IPS-NIHi7 (cell line): Measurements from ENCODE around the gene TRPC1.
A peak's percentile ranks its signal among the peaks of the same experiment; 100 is the strongest.
"Not testable (repeated sequence)": the region's sequence is repeated elsewhere in the genome, so short reads cannot be mapped to it uniquely, and the experiment has no call there.

Source experiments
- DNase-seq: peaks from one replicate; pipeline ENCODE4 v3.0.0; 2012; ENCODE audit warnings: mixed read lengths; ENCODE audit errors: extremely low spot score

Gene TRPC1

GRCh38 chr3:142752605-142753004 is 28.8 kb downstream of the TRPC1 start:
- not testable (repeated sequence) for DNase-seq

- no peak for DNase-seq
Observed at GRCh38 chr3:142754494-142754893, 30.7 kb downstream of the TRPC1 start.

- DNase-seq: no peak
Observed at GRCh38 chr3:142768338-142768737, 44.5 kb downstream of the TRPC1 start.

DNA sequence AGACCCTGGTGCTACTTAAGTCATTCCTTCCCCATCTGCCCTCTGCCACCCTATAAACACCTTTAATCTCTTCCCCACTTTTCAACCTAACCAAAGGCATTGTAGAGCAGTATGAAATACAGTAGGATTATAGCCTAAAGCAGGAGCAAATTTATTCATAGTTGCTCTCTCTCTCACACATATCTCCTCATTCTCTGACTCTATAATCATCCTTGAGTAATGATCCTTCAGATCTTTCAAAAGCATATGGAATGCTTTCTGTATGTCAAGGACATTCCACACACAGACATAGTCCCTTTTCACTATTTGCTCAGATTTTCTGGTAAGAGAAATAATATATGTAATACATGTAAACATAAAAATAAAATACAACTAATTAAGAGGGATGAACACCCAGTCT is 54.1 kb downstream of the TRPC1 start:
- no peak for DNase-seq

DNA sequence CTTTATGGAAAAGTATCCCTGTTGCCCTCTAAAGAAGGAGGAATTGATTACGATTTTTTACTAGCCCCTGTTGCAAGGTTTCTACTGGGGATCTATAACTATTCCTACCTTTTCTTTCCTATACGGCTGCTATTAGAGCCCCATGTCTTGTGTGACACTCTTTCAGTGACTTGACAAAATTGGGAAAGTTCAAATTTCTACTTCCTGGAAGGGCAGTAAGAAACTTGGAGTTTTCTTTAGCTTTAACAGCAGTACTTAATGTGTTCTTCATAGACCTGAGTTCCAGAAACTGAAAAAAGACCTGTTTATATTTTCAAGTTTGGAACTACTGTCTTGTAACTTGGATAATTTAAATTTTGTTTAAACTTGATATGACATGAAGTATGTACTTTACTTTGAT is 54.7 kb downstream of the TRPC1 start:
- DNase-seq: no peak

DNA sequence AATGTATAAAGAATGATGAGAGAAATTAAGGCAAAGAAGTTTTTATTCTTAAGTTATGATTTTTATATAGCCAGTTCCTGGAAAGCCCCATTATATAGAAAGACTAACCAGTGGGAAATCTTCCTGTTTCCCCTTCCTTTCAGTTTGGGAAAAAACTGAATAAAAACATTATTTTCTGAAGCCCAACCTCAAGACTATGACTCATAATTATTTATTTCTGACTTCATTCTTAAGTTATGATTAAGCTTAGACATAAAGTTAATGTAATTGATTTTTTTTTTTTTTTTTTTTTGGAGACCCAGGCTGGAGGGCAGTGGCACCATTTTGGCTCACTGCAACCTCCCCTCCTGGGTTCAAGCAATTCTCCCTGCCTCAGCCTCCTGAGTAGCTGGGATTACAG is 55.8 kb downstream of the TRPC1 start:
- no peak for DNase-seq

DNA sequence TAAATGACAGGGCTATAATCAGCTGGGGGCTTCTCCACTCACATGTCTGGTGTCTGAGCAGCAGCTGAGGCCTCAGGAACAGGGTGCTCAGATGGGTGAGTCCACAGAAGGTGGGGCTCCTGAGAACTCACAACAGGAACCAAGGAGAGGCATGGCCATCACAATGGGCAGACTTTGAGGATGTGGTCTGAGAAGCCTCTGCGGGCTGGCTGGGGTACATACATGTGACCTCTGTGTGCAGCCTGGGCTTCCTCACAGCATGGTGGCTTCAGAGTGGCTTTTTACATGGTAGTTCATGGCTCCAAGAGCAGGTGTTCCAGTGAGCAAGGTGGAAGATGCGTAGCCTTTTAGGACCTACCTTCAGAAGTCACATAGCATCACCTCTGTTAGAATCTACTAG is 58.8 kb downstream of the TRPC1 start:
- DNase-seq: no peak

GRCh38 chr3:142784228-142784627 is 60.4 kb downstream of the TRPC1 start:
- no peak for DNase-seq

- DNase-seq: no peak
Observed at GRCh38 chr3:142785996-142786395, 62.2 kb downstream of the TRPC1 start.

DNA sequence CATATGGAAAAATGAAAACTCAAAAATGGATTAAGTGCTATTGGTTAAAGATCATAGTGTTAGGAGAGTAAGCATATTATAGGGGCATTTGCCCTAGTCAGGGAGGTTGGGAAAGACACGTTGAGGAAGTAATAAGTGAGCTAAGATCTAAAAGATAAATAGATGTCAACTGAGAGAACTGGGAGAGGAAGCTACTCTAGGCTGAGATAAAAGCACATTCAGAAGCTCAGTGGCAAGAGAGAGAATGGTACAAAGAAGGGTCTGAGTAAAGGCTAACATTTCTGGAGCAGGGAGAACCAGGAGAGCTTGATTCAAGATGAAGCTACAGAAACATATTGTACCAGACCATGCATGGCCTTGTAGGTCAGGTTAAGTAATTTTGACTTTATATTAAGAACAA is 63.9 kb downstream of the TRPC1 start:
- no peak for DNase-seq

- no peak for DNase-seq
Observed at GRCh38 chr3:142794508-142794907, 70.7 kb downstream of the TRPC1 start.

DNA sequence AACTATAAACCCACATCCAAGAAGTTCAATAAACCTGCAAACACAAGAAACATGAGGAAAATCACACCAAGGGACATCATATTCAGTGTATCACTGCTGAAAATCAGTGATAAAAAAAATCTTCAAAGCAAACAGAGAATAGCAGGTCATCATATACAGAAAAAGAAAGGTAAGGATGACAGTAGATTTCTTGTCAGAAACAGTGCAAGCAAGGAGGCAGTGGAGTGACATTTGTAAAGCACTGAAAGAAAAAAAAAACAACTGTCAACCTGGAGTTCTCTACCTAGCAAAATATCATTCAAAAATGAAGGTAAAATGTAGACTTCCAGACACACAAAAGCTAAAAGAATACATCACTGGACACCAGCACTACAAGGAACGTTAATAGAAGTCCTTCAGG is 71.5 kb downstream of the TRPC1 start:
- DNase-seq: no peak

DNA sequence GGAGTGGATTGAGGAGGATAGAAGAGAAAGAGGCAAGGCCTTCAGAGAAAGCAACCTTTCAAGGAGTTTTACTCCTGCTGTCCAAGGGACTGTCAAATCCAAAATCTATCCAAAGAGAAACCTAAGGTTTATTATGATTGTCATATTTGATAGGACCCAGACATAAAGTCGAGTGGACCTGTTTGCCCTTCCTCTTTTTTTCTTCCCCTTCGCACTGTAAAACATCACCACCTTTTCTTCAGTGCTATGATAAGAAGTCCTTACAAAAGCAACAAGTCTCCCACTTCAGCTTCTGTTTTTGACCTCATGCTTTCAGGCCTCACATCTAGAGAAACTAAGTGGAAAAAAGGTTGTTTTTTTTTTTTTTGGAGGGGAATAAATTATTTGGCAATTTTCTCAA is 73.0 kb downstream of the TRPC1 start:
- no peak for DNase-seq

- no peak for DNase-seq
Observed at GRCh38 chr3:142801746-142802145, 77.9 kb downstream of the TRPC1 start.

- DNase-seq: no peak
Observed at GRCh38 chr3:142802891-142803290, 79.1 kb downstream of the TRPC1 start.

DNA sequence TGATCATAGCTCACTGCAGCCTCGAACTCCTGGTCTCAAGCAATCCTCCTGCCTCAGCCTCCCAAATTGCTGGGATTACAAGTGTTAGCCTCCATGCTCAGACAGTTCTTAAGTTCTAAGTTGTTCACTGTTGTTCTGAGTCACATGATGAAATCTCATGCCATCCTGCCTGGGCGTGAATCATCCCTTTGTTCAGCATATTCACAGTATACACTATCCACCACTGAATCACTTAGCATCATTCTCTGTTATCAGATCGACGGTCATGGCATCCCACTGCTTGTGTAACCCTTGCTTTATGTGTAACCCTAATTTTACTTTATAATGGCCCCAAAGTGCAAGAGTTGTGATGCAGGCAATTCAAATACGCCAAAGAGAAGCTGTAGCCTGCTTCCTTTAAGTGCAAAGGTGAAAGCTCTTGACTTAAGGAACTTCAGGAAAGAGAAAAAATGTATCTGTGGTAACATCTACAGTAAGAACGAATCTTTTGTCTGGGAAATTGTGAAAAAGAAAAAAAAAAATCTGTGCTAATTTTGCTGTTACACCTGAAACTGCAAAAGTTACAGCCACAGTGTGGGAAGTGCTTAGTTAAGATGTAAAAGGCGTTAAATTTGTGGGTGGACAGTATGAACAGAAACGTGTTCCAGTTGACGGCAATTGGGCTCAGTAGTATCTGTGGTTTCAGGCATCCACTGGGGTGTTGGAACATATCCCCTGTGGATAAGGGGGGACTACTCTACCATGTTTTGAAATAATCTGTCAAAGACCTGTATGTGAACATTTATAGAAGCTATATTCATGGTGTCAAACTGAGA is 84.5 kb downstream of the TRPC1 start:
- DNase-seq: no peak

DNA sequence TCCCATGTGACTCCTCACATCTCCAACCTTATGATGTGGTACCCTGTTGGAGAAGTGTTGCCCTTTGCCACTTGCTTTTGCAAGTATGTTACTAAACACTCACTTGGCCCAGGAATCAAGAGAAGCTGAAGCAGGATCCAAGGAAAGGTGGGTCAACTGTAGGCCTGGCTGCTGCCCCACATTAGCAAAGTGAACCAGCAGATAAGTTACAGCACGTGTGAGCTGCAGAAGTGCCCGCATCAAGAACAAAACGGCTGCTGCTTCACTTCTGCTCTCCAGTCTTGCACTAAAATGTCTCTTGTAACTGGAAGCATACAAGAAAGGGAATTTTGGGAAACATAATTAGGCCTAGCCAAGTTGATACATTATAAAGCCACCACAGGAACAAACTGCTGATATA is 85.4 kb downstream of the TRPC1 start:
- DNase-seq: no peak

DNA sequence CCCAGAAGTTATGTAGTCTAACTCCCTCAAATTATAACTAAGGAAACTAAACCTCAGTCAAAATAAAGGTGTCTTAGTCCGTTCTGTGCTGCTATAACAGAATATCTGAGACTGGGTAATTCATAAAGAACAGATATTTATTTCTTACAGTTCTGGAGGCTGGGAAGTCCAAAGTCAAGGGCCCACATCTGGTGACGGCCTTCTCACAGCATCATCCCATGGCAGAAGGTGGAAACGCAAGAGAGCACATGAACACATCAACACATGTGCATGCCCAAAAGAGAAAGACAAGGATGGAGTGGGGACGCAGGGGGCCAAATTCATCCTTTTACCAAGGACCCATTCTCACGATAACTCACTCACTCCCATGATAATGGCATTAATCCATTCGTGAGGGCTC is 92.0 kb downstream of the TRPC1 start:
- no peak for DNase-seq

DNA sequence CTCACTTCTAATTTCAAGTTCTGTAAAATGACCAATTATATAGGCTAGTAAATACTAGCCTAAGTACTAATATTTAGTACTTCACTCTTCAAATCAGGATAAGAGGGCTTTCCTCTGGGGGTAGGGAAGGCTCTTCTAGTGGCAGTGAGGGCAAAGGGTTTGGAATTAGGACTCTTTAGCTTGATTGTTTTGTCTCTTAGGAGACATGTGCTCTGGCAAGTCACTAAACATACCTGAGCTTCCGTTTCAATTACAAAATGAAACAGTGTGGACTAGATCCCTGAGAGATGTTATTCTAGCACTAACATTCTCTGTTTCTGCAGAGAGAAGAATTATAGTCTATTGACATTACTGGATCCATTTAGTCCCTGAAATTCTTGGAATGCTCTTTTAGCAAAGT is 93.5 kb downstream of the TRPC1 start:
- DNase-seq: no peak

DNA sequence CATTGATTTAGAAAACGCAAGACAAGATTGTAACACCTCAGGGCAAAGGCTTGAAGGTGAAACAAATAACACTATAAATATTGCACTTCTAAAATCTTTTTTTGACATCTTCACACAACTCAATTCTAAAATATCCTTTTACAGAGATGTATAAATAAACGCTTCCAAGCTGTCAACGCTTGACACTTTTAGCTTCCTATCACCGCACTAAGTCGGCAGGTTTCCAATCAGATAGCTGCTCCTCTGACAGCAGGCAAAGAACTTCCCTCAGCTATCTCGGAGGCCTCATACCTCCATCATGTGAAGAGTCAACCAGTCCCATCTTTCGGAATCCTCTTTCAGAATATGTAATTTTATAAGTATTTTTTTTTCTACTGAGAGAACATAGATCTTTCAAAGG is 94.1 kb downstream of the TRPC1 start:
- no peak for DNase-seq

DNA sequence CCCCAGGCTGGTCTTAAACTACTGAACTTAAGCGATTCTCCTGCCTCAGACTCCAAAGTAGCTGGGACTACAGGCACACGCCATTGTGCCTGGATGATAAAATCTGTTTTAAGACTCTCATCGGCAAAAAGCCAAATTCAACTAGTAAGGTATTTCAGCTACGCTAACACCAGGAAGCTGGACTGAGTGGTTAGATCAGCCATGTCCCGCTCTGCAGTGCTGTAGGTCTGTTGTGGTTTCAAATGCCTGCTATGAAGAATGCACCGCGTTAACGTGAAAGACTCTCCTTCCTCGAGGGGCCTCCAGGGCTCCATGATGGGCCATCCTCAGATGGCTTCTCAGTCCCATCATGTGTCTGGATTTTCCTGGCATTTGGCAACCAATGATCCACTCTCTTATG is 94.8 kb downstream of the TRPC1 start:
- no peak for DNase-seq

- DNase-seq: no peak
Observed at GRCh38 chr3:142819179-142819578, 95.3 kb downstream of the TRPC1 start.

DNA sequence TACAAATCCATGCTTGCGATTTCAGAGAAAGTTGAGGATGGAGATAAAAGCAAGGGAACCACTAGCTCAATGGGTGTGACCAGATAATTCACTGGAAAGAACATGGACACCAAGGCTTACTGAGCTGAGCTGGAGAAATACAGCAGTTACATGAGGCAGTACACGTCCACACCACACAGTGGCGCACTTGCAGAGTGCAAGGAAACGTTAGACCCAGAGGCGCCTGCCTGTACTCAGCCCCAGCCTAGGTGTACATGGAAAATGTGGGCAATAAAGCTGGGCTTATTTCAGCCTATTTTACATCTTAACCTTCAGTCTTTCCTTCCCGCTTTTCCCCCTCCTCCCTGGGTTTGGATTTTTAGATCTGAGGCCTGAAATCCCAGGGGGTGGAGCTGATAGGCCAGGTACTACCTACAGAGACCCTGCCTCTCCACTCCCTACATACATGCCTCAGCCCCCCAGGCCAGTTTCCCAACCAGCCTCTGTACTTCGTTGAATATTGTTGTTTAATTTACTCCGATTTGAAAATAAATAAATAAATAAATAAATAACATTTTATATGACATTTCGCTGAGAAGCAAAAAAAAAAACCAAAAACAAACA is 105.0 kb downstream of the TRPC1 start:
- DNase-seq: peak; percentile 87

DNA sequence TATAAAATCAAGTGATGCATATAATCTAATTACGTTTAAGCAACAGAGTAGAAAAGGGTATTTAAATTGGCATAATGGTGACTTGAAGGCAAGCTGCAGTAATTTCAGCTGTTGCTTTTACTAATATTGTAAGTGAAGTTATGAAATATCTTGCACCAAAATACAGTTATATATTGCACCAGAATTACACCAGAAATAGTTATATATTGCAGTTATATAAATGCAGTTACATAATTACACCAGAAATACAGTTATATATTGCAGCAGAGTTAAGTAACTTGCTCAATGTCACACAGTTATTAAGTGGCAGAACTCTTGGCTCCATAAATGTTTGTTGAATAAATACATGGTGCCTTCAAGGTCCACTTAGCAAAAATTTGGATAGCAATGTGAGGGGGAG is 113.7 kb downstream of the TRPC1 start:
- DNase-seq: no peak
